ENCODE results near the gene CAMK1D. TPM values are rescaled to one million over a fixed set of nuclear protein-coding genes. Genes with fewer than 3 reads are reported as not detected.

CAMK1D gene
- total and polyA plus RNA-seq, 2 of the 8 experiments (the other 6 are each of a cell fraction or from before 2014, with no cell fraction given): 3.5 to 10.6 TPM

DNA sequence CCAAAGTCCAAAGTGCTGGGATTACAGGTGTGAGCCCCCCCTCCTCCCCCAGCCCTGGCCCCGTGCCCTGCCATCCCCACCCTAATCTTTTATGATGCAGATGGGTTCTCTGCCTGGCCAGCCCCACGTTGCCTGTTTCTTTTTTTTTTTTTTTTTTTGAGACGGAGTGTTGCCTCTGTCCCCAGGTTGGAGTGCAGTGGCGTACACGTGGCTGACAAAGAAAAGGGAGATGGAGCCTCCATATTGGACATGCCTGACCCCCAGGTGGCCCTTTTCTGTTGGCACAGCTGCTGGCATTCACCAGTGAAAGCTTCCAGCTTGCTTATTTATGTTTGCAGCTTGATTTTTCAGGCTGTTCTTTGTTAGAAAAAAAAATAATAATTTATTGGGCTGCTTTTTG is 416.9 kb downstream of the CAMK1D start:
- Histone ChIP-seq H4K8ac (ENCODE audit: extremely low read depth, insufficient read depth, low read length) (no peak overlapping the region), H3K27me3 (replicated peaks in 1 of 4; ENCODE audit: control insufficient read depth in 3 of 4, extremely low read depth in 1 of 4, insufficient read depth in 3 of 4, low read length in 3 of 4) (no peaks in the 10 kb centered on the region; a peak in 1 of 7 replicates), H4K20me1 (replicated peaks in 1 of 2; ENCODE audit: control insufficient read depth in 1 of 2, insufficient read depth in 2 of 2, low read length in 2 of 2) (no peaks in the 10 kb centered on the region), H3K14ac (ENCODE audit: insufficient read length) (no peak overlapping the region), H2BK20ac (ENCODE audit: low read length) (no peak overlapping the region), H3K9ac (replicated peaks in 1 of 4; ENCODE audit: extremely low read depth in 1 of 4, low read depth in 3 of 4, low read length in 3 of 4) (no peak overlapping the region), H3K4me2 (ENCODE audit: insufficient read depth in 1 of 2, low read depth in 2 of 2, low read length in 2 of 2) (peak overlapping the region in 1 of 2 experiments; percentile 26; a peak in 1 of 4 replicates), H2BK12ac (ENCODE audit: low read depth, low read length) (peak overlapping the region; percentile 40; the same call in 1 of the 2 replicates), H2AFZ (ENCODE audit: low read length) (no peak overlapping the region; the same call in 1 of the 2 replicates), H2BK15ac (ENCODE audit: low read length) (no peak overlapping the region), H3K9me3 (ENCODE audit: insufficient read depth in 2 of 2, low read depth in 1 of 2, low read length in 1 of 2) (no peaks in the 10 kb centered on the region), H3K79me1 (ENCODE audit: low read depth, low read length) (no peaks in the 10 kb centered on the region), H2BK5ac (ENCODE audit: low read depth, low read length) (0 out of 2 replicates have a peak overlapping the region, but pooled peaks have one; percentile 66), H3K4ac (replicated peaks; ENCODE audit: insufficient read length, low read depth, low read length) (no peak overlapping the region), H3K4me1 (replicated peaks in 1 of 4; ENCODE audit: control insufficient read depth in 3 of 4, insufficient read depth in 4 of 4, low read length in 3 of 4) (peaks cover 12 to 32% (median 25%) of the 10 kb centered on the region in 4 experiments), H3K23ac (ENCODE audit: insufficient read length) (no peak overlapping the region), H3K4me3 (ENCODE audit: extremely low read depth in 1 of 4, insufficient read depth in 2 of 4, low read depth in 3 of 4, low read length in 4 of 4) (peak overlapping the region in 1 of 4 experiments; percentile 15; a peak in 1 of 8 replicates), H3K27ac (ENCODE audit: low read depth, low read length) (peak overlapping the region; percentile 55; the same call in 1 of the 2 replicates), H3K79me2 (ENCODE audit: control insufficient read depth in 1 of 2, insufficient read depth in 2 of 2, low read length in 2 of 2) (no peaks in the 10 kb centered on the region), H3K23me2 (ENCODE audit: low read depth, low read length) (no peaks in the 10 kb centered on the region), H4K5ac (ENCODE audit: insufficient read length, low read depth, low read length) (no peak overlapping the region), H3K36me3 (ENCODE audit: control insufficient read depth in 2 of 4, insufficient read depth in 4 of 4, low read length in 3 of 4) (no peaks in the 10 kb centered on the region), H3K56ac (replicated peaks; ENCODE audit: insufficient read length, low read depth, low read length) (no peak overlapping the region), H3K18ac (ENCODE audit: extremely low read depth, low read length) (no peak overlapping the region; the same call in 1 of the 2 replicates), H4K91ac (replicated peaks; ENCODE audit: insufficient read length, low read length) (no peak overlapping the region), H2BK120ac (replicated peaks; ENCODE audit: low read depth, low read length) (no peak overlapping the region), H2AK5ac (ENCODE audit: low read depth, low read length) (no peak overlapping the region; the same call in 1 of the 2 replicates)
- WGBS, 2 experiments (ENCODE audit: extremely low coverage in 1 of 2, insufficient coverage in 1 of 2, insufficient read length in 1 of 2, insufficient replicate concordance in 2 of 2, low coverage in 1 of 2, low lambda C conversion rate in 2 of 2, missing lambda C conversion rate in 1 of 2): no CpG with 5 or more reads among the region's 5 CpGs
- CTCF ChIA-PET (ENCODE audit: partially characterized antibody): interaction anchor here (1.0 to 3.2 kb wide), 7 partner anchors 10 to 309 kb away, joined by 3 to 21 read pairs (median 3); no protein-coding TSS in a partner anchor
- POLR2A ChIA-PET (ENCODE audit: partially characterized antibody): interaction anchor here (0.6 to 1.3 kb wide), 2 partner anchors 10 to 434 kb away, joined by 3 to 9 read pairs; no protein-coding TSS in a partner anchor
- no peak for TF ChIP-seq SAP30 (IDR thresholded peaks at IDR 0.05; ENCODE audit: insufficient read depth, insufficient replicate concordance, low read length)
- TF ChIP-seq, protein P1, sequence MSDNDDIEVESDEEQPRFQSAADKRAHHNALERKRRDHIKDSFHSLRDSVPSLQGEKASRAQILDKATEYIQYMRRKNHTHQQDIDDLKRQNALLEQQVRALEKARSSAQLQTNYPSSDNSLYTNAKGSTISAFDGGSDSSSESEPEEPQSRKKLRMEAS (IDR thresholded peaks at IDR 0.05): peak; percentile 89
- TF ChIP-seq RFX5 (IDR thresholded peaks at IDR 0.05; ENCODE audit: borderline replicate concordance, low read depth, low read length): no peak
- TF ChIP-seq YY1 (IDR thresholded peaks at IDR 0.05; ENCODE audit: low read depth, low read length): peak; percentile 71
- TF ChIP-seq, protein P2, sequence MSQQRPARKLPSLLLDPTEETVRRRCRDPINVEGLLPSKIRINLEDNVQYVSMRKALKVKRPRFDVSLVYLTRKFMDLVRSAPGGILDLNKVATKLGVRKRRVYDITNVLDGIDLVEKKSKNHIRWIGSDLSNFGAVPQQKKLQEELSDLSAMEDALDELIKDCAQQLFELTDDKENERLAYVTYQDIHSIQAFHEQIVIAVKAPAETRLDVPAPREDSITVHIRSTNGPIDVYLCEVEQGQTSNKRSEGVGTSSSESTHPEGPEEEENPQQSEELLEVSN (IDR thresholded peaks at IDR 0.05): peak; percentile 42; the same call in 1 of the 2 replicates
- FAIRE-seq: no peak
- DNase-seq (ENCODE audit: low read depth in 1 of 2, low spot score in 2 of 2): no peak

Measured in H1 (cell line).